Skeletal muscle satellite cell (primary cell): Measurements from ENCODE around the gene HOXA7. TPM values are rescaled to one million over a fixed set of nuclear protein-coding genes. Genes with fewer than 3 reads are reported as not detected.
A peak's percentile ranks its signal among the peaks of the same experiment; 100 is the strongest.

ENCODE experiments used
- H3K27me3 ChIP-seq: 2 replicates; pipeline ENCODE4 v1.7.0; 2013; ENCODE audit warnings: low read length; ENCODE audit not compliant: control insufficient read depth, insufficient read depth
- H3K36me3 ChIP-seq: 2 replicates; pipeline ENCODE4 v1.7.0; 2013; ENCODE audit warnings: mild to moderate bottlenecking, control low read depth, low read length; ENCODE audit not compliant: insufficient read depth
- H3K4me1 ChIP-seq: 2 replicates; pipeline ENCODE4 v1.7.0; 2013; ENCODE audit warnings: low read length; ENCODE audit not compliant: control insufficient read depth, insufficient read depth
- H3K4me2 ChIP-seq: 2 replicates; pipeline ENCODE4 v1.7.0; 2013; ENCODE audit warnings: mild to moderate bottlenecking, low read length
- H3K4me3 ChIP-seq: 2 replicates; pipeline ENCODE4 v1.7.0; 2013; ENCODE audit warnings: low read length
- H3K9ac ChIP-seq: 2 replicates; pipeline ENCODE4 v1.7.0; 2013; ENCODE audit warnings: mild to moderate bottlenecking, low read depth, low read length, moderate library complexity
- H3K9me3 ChIP-seq: replicated peaks from 2 replicates; pipeline ENCODE4 v1.7.0; 2013; ENCODE audit warnings: mild to moderate bottlenecking, control low read depth, low read length
- total RNA-seq: library from RNA; depleted of rRNA; stranded (reverse); fragments of >200 nt; gene quantifications from 2 replicates; pipeline ENCODE4 v1.2.3, GENCODE V29; 2012; rRNA removed

The HOXA7 gene
- 2.0 and 2.8 TPM in 2 replicates for total RNA-seq

DNA sequence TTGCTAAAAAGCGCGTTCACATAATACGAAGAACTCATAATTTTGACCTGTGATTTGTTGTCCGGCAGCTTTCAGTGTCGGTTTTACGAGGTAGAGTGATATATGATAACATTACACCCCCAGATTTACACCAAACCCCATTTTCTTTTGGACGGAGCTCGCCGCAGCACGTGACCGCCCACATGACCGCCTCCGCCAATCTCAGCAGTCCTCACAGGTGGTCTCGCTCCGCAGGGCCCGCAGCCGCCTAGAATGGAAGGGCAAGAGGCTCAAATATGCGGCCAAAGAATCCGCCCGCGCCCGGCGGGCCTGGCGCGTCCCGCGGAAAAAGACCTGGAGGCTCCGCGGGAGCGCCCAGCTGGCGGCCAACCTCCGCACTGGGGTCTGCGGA is at the start of gene HOXA7:
Gene HOXA7, minus strand, starts transcription at position 168 of the 391 bp plus-strand sequence. Its CDS starts 130 bp downstream, at position 38.
- Histone ChIP-seq H3K27me3 (no peaks in the 10 kb centered on the region), H3K4me1 (peaks cover 42% of the 10 kb centered on the region), H3K9me3 (no peaks in the 10 kb centered on the region), H3K4me3 (peak within 1 kb of the TSS; percentile 86), H3K36me3 (no peaks in the 10 kb centered on the region), H3K4me2 (peak within 1 kb of the TSS; percentile 87), H3K9ac (peak within 1 kb of the TSS; percentile 80)

GRCh38 chr7:27205325-27206280 is 49.1 kb upstream of the HOXA7 start:
- Histone ChIP-seq H3K27me3 (peaks cover 43% of the 10 kb centered on the region), H3K4me1 (peaks cover 8% of the 10 kb centered on the region)

DNA sequence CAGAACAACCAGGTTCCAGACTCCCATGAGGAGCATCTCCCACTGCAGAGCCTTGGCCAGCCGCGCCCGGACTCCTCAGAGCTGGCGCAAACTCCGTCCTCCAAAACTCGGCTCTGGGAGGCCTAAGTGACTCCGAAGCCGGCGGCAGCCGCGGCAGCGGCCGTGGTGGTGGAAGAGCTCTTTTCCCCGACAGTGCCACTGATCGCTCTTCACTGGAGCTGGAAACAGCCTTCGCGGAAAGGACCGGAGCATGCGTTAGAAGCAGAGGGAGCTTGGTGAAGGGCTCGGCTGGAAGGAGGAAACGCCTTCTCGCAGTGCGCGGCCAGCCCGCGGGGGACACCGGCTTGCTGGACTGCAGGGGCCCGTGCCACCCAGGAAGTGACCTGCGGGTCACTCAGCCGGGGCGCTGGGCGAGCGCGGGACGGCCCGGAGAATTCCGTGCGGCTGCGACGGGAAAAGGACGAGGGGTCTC is 48.4 kb upstream of the HOXA7 start:
- Histone ChIP-seq H3K9ac (no peak overlapping the region), H3K36me3 (no peaks in the 10 kb centered on the region), H3K4me3 (peak overlapping the region; percentile 56)

More at GRCh38 chr7:27205325-27206280, 49.1 kb upstream of the HOXA7 start:
- H3K36me3 ChIP-seq: no peaks in the 10 kb centered on the region
- H3K4me3 ChIP-seq: peak overlapping the region; percentile 56
- H3K4me2 ChIP-seq: peak overlapping the region; percentile 75
- H3K9ac ChIP-seq: no peak overlapping the region
- no peaks in the 10 kb centered on the region for H3K9me3 ChIP-seq

DNA sequence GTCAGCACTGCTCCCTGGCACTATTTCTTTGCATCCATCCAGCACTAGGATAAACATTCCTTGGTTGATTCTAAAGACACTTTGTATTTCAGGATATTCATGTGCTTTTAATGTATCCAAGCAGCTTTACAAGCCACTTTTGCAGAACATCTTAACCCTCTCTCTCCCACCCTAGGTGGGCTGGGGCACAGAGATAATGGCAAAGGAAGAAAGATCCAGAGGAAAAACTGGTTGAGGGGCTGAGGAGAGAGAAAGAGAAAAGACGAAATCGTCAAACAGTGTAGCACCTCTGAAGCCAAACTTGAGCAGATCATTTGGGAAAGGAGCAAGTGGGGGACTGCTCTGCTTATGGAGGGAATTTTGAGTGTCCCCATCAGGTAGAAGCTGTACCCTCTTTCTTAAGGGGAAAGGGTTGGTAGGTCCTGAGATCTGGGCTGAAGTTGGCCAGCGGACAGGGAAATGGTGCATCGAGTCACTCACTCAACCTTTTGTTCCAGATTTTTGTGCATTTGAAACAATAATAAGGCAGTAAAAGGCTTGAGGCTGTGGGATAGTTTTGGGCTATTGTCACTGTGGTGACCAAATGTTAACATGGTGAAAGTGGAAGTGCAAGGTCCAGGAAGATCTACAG is 47.6 kb upstream of the HOXA7 start:
- Histone ChIP-seq H3K27me3 (peaks cover 43% of the 10 kb centered on the region), H3K9me3 (no peaks in the 10 kb centered on the region), H3K9ac (no peak overlapping the region), H3K4me2 (no peak overlapping the region), H3K4me1 (peaks cover 12% of the 10 kb centered on the region), H3K36me3 (no peaks in the 10 kb centered on the region), H3K4me3 (no peak overlapping the region)

More for the DNA sequence above, 48.4 kb upstream of the HOXA7 start:
- no peaks in the 10 kb centered on the region for H3K9me3 ChIP-seq
- H3K4me1 ChIP-seq: peaks cover 12% of the 10 kb centered on the region
- peaks cover 43% of the 10 kb centered on the region for H3K27me3 ChIP-seq
- peak overlapping the region; percentile 75 for H3K4me2 ChIP-seq

DNA sequence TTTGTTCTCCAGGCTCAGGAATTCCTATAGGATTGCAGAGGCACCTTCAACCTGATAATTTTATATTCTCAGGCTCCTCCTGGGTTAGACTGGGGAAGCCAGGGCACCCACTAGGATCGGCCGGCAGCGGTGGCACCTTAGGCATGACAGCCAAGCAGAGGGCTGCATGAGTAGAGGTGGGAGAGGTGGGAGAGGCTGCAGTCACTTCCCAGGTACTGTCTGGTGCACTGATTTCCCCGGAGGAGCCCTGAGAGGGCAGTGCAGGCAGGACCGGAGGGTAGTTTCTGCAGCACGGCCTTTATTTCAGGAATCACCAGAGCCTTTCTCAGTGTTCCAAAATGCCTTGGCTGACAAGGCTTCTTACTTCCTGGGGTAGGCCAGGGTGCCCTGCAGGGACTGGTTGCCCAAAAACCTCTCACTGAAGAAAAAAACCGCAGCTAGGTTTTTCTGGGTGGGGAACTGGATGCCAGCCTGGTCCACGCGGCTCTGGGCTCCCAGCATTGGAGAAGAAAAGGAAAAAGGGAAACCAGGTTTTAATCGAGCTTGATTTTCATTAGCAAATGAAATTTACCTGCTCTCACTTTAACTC is 47.0 kb upstream of the HOXA7 start:
- no peak overlapping the region for H3K9ac ChIP-seq
- peaks cover 12% of the 10 kb centered on the region for H3K4me1 ChIP-seq
- peaks cover 43% of the 10 kb centered on the region for H3K27me3 ChIP-seq

GRCh38 chr7:27202862-27203134 is 46.3 kb upstream of the HOXA7 start:
- Histone ChIP-seq H3K9me3 (no peaks in the 10 kb centered on the region), H3K4me1 (peaks cover 12% of the 10 kb centered on the region), H3K4me3 (no peak overlapping the region), H3K4me2 (no peak overlapping the region), H3K27me3 (peaks cover 48% of the 10 kb centered on the region), H3K36me3 (no peaks in the 10 kb centered on the region), H3K9ac (no peak overlapping the region)

More for the DNA sequence above, 47.0 kb upstream of the HOXA7 start:
- no peaks in the 10 kb centered on the region for H3K9me3 ChIP-seq
- no peak overlapping the region for H3K4me2 ChIP-seq
- no peak overlapping the region for H3K4me3 ChIP-seq
- no peaks in the 10 kb centered on the region for H3K36me3 ChIP-seq

- Histone ChIP-seq H3K4me3 (no peak overlapping the region), H3K9me3 (no peaks in the 10 kb centered on the region), H3K4me2 (no peak overlapping the region), H3K9ac (no peak overlapping the region), H3K4me1 (peaks cover 12% of the 10 kb centered on the region), H3K27me3 (peaks cover 50% of the 10 kb centered on the region), H3K36me3 (no peaks in the 10 kb centered on the region)
Measured at GRCh38 chr7:27202018-27202861, 45.8 kb upstream of the HOXA7 start.

- Histone ChIP-seq H3K4me1 (peaks cover 12% of the 10 kb centered on the region), H3K4me3 (no peak overlapping the region), H3K9me3 (no peaks in the 10 kb centered on the region), H3K36me3 (no peaks in the 10 kb centered on the region), H3K27me3 (peaks cover 46% of the 10 kb centered on the region), H3K9ac (no peak overlapping the region), H3K4me2 (peak overlapping the region; percentile 89)
Measured at GRCh38 chr7:27201580-27202017, 45.1 kb upstream of the HOXA7 start.

DNA sequence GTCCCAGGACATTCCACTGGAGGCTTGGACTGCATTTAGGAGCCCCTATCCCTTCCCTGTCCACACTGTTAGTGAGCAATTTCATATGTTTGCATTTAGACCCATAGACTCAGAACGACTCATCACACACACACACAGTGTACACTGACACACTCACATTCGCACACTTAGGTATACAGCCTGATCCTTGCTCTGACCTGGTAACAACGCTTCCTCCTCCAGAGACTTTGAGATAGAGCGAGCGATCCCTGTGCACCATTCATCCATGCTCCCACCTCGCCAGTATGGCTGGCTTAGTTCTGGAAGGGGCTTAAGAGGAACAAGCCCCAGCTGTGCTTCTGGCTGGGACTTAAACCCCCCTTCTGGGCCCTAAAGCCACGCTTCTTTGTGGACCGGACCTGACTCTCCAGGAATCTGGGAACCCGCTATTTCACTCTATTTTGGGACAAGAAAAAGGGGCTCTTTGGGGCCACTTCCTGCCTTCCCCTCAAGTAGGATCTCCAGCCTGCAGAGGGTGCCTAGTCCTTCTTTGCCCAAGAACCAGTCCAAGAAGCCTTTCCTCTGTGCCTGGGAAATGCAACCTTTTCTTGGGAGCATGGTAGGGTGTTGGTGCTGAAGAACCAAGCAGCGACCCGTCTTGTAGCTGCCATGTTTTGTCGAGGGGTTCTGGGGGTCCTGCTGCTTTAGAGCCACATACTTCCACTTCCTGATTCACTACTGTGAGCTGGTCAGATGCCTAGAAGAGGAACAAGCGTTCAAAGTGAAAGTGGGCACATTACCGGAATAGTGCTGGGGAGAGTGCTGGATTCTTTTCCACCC is 44.5 kb upstream of the HOXA7 start:
- H3K9ac ChIP-seq: no peak overlapping the region
- peak overlapping the region; percentile 89 for H3K4me2 ChIP-seq
- no peaks in the 10 kb centered on the region for H3K36me3 ChIP-seq
- H3K27me3 ChIP-seq: peaks cover 46% of the 10 kb centered on the region
- H3K4me3 ChIP-seq: peak overlapping the region; percentile 77
- no peaks in the 10 kb centered on the region for H3K9me3 ChIP-seq
- peaks cover 12% of the 10 kb centered on the region for H3K4me1 ChIP-seq
